ENCODE measurements around the gene PGS1. TPM values are rescaled to one million over a fixed set of nuclear protein-coding genes. Genes with fewer than 3 reads are reported as not detected.

The PGS1 gene
- total RNA-seq, 1 donor from 2014 or later = 85.5 TPM

- H3K36me3 Mint-ChIP-seq (ENCODE audit: low read depth, unreplicated experiment) = peaks cover 7% of the 10 kb centered on the region
- H3K27ac Mint-ChIP-seq (ENCODE audit: unreplicated experiment) = no peak overlapping the region
- TF ChIP-seq, protein P1, sequence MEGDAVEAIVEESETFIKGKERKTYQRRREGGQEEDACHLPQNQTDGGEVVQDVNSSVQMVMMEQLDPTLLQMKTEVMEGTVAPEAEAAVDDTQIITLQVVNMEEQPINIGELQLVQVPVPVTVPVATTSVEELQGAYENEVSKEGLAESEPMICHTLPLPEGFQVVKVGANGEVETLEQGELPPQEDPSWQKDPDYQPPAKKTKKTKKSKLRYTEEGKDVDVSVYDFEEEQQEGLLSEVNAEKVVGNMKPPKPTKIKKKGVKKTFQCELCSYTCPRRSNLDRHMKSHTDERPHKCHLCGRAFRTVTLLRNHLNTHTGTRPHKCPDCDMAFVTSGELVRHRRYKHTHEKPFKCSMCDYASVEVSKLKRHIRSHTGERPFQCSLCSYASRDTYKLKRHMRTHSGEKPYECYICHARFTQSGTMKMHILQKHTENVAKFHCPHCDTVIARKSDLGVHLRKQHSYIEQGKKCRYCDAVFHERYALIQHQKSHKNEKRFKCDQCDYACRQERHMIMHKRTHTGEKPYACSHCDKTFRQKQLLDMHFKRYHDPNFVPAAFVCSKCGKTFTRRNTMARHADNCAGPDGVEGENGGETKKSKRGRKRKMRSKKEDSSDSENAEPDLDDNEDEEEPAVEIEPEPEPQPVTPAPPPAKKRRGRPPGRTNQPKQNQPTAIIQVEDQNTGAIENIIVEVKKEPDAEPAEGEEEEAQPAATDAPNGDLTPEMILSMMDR (IDR thresholded peaks at IDR 0.05; ENCODE audit: unreplicated experiment) = no peak
- H3K4me3 Mint-ChIP-seq (ENCODE audit: unreplicated experiment) = no peak overlapping the region
- H3K27me3 Mint-ChIP-seq (ENCODE audit: unreplicated experiment) = peaks cover 9% of the 10 kb centered on the region
- H3K9me3 Mint-ChIP-seq (ENCODE audit: unreplicated experiment) = no peaks in the 10 kb centered on the region
- no peak for DNase-seq (ENCODE audit: low spot score)
- H3K4me1 Mint-ChIP-seq (ENCODE audit: unreplicated experiment) = peaks cover 41% of the 10 kb centered on the region
Observed at GRCh38 chr17:78344666-78345065, 33.8 kb upstream of the PGS1 start.

- peak overlapping the region; percentile 79 for H3K27ac Mint-ChIP-seq (ENCODE audit: unreplicated experiment)
- TF ChIP-seq, protein P1 (IDR thresholded peaks at IDR 0.05; ENCODE audit: unreplicated experiment) = no peak
- H3K9me3 Mint-ChIP-seq (ENCODE audit: unreplicated experiment) = no peaks in the 10 kb centered on the region
- peaks cover 9% of the 10 kb centered on the region for H3K27me3 Mint-ChIP-seq (ENCODE audit: unreplicated experiment)
- peak overlapping the region; percentile 24 for H3K4me3 Mint-ChIP-seq (ENCODE audit: unreplicated experiment)
- peaks cover 41% of the 10 kb centered on the region for H3K4me1 Mint-ChIP-seq (ENCODE audit: unreplicated experiment)
- DNase-seq (ENCODE audit: low spot score) = no peak
- H3K36me3 Mint-ChIP-seq (ENCODE audit: low read depth, unreplicated experiment) = peaks cover 7% of the 10 kb centered on the region
Observed at GRCh38 chr17:78345172-78345571, 33.3 kb upstream of the PGS1 start.

DNA sequence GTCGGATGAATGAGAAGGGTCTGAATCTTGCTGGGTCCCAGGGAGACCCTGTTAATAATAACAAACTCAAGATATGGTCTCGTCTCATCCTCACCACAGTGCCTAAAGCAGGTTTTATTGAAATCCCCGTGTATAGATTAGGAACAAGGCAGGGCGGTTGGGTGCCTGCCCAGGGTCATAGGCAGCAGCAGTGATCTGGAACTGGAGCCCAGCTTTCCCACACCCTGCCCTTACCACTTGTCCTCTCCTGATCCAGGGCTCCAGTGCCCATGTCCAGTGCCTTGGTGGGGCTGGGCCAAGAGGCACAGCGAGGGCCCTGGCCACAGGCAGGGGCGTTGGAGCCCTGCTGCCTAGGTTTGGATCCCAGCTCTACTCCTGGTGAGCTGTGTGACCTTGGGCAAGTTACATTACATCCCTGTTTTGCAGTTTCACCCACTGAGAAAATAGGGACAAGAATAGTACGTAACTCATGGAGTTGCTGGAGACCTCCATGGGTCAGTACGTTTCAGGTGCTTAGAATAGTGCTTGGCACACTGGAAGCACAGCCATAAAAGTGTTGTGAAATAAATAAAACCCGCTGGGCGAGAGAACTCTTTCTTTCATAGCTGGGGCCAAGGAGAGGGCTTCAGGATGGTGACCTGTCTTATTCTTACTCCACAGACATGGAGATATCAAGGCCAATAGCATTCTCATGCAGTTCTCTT is 32.5 kb upstream of the PGS1 start:
- H3K4me3 Mint-ChIP-seq (ENCODE audit: unreplicated experiment) = no peak overlapping the region
- DNase-seq (ENCODE audit: low spot score) = no peak
- peaks cover 7% of the 10 kb centered on the region for H3K36me3 Mint-ChIP-seq (ENCODE audit: low read depth, unreplicated experiment)
- TF ChIP-seq, protein P1 (IDR thresholded peaks at IDR 0.05; ENCODE audit: unreplicated experiment) = no peak
- H3K27ac Mint-ChIP-seq (ENCODE audit: unreplicated experiment) = peak overlapping the region; percentile 79
- no peaks in the 10 kb centered on the region for H3K9me3 Mint-ChIP-seq (ENCODE audit: unreplicated experiment)
- H3K4me1 Mint-ChIP-seq (ENCODE audit: unreplicated experiment) = peaks cover 47% of the 10 kb centered on the region
- H3K27me3 Mint-ChIP-seq (ENCODE audit: unreplicated experiment) = peaks cover 11% of the 10 kb centered on the region

GRCh38 chr17:78346605-78347250 is 31.7 kb upstream of the PGS1 start:
- TF ChIP-seq, protein P1 (IDR thresholded peaks at IDR 0.05; ENCODE audit: unreplicated experiment) = no peak
- peak overlapping the region; percentile 8 for H3K27ac Mint-ChIP-seq (ENCODE audit: unreplicated experiment)
- H3K27me3 Mint-ChIP-seq (ENCODE audit: unreplicated experiment) = peaks cover 11% of the 10 kb centered on the region
- H3K4me3 Mint-ChIP-seq (ENCODE audit: unreplicated experiment) = no peak overlapping the region
- H3K36me3 Mint-ChIP-seq (ENCODE audit: low read depth, unreplicated experiment) = peaks cover 7% of the 10 kb centered on the region
- H3K9me3 Mint-ChIP-seq (ENCODE audit: unreplicated experiment) = no peaks in the 10 kb centered on the region
- DNase-seq (ENCODE audit: low spot score) = no peak
- peaks cover 47% of the 10 kb centered on the region for H3K4me1 Mint-ChIP-seq (ENCODE audit: unreplicated experiment)

DNA sequence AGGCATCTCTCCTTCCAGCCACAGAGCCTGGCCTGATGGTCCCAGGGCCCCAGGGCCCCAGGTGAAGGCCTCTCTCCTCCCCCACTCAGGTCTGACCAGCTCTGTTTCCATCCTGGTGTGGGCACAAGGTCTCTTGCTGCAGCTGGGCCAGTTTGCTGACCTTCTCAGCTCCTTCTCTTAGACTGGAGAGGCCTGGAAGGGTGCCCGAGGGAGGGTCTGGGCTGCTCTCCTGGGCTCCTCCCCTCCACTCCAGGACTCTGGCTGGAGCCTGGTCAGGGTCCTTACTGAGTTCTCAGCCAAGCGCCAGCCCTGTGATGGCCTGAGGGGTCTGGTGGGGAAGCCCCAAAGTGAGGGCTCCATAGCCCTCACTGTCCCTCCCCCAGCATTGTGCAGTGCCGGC is 31.0 kb upstream of the PGS1 start:
- Mint-ChIP-seq H3K9me3 (ENCODE audit: unreplicated experiment) (no peaks in the 10 kb centered on the region), H3K27ac (ENCODE audit: unreplicated experiment) (no peak overlapping the region), H3K36me3 (ENCODE audit: low read depth, unreplicated experiment) (peaks cover 7% of the 10 kb centered on the region), H3K4me1 (ENCODE audit: unreplicated experiment) (peaks cover 54% of the 10 kb centered on the region), H3K27me3 (ENCODE audit: unreplicated experiment) (peaks cover 11% of the 10 kb centered on the region), H3K4me3 (ENCODE audit: unreplicated experiment) (no peak overlapping the region)
- TF ChIP-seq, protein P1 (IDR thresholded peaks at IDR 0.05; ENCODE audit: unreplicated experiment) = no peak
- no peak for DNase-seq (ENCODE audit: low spot score)

Data from endothelial cell (in vitro differentiated cells).